Cardiac muscle cell (in vitro differentiated cells and primary cell): ENCODE measurements around the gene ABHD4. TPM values are rescaled to one million over a fixed set of nuclear protein-coding genes. Genes with fewer than 3 reads are reported as not detected.
A peak's percentile ranks its signal among the peaks of the same experiment; 100 is the strongest.

Experiments used
- DNase-seq, 2 donors: peaks; one replicate each; pipeline versions ENCODE4 v3.0.0 to v3.0.0-alpha.2; 2010 to 2017; ENCODE audit warnings: low read depth in 1 of 2, low spot score in 1 of 2
- H3K27ac ChIP-seq: fragments of 200-600 bp; sonication (generic); 2 replicates; pipeline ENCODE4 v1.5.1; 2016
- H3K27me3 ChIP-seq: fragments of 200-600 bp; sonication (generic); 2 replicates; pipeline ENCODE4 v1.6.0; 2016; ENCODE audit warnings: control low read depth
- H3K36me3 ChIP-seq: fragments of 200-600 bp; sonication (generic); 2 replicates; pipeline ENCODE4 v1.5.1; 2016; ENCODE audit warnings: control low read depth
- H3K4me1 ChIP-seq: fragments of 200-600 bp; sonication (generic); 2 replicates; pipeline ENCODE4 v1.8.1; 2017; ENCODE audit warnings: low read depth, mild to moderate bottlenecking, mixed run types
- H3K4me3 ChIP-seq: fragments of 200-600 bp; sonication (generic); 2 replicates; pipeline ENCODE4 v1.5.1; 2016; ENCODE audit warnings: mild to moderate bottlenecking
- H3K9me3 ChIP-seq: fragments of 200-600 bp; sonication (generic); 2 replicates; pipeline ENCODE4 v1.5.1; 2017; ENCODE audit warnings: low read depth, mild to moderate bottlenecking, control low read depth
- polyA plus RNA-seq: library from polyadenylated mRNA; unstranded; fragments of >200 nt; fragmentation: Nextera tagmentation; extraction: Ambion mirVana; gene quantifications from 2 replicates; pipeline ENCODE4 v1.2.1, GENCODE V29; 2016
- total RNA-seq: library from RNA; depleted of rRNA; stranded (reverse); fragments of >200 nt; gene quantifications from 2 replicates; pipeline ENCODE4 v1.2.3, GENCODE V29; 2016
- TF ChIP-seq, protein P1 (sequence below): IDR thresholded peaks from 2 replicates; pipeline ENCODE4 v1.5.1; 2012; ENCODE audit warnings: low read depth, mild to moderate bottlenecking, low read length

The ABHD4 gene
- total and polyA plus RNA-seq, 2 experiments from 2014 or later = 33.4 to 43.5 TPM

DNA sequence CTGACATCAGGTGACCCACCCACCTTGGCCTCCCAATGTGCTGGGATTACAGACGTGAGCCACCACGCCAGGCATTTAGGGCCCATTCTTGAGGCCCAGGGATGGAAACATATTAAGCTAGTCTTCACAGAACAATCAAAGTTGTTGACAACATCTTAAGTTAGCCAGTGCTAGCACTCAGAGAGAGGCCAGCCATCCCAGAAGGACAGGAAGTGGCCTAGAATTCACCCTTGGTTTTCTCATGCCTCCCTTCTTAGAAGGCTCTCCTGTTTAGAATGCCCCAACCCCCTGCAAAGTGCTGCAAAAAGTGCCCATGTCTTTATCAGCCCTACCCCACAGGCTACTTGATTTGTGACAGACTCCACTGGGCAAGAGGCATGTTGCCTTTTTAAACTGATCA, 58.1 kb downstream of the ABHD4 start:
- H3K27me3 ChIP-seq = no peaks in the 10 kb centered on the region
- H3K36me3 ChIP-seq = no peaks in the 10 kb centered on the region
- H3K27ac ChIP-seq = no peak overlapping the region
- H3K4me3 ChIP-seq = no peak overlapping the region
- no peaks in the 10 kb centered on the region for H3K4me1 ChIP-seq
- TF ChIP-seq, protein P1, sequence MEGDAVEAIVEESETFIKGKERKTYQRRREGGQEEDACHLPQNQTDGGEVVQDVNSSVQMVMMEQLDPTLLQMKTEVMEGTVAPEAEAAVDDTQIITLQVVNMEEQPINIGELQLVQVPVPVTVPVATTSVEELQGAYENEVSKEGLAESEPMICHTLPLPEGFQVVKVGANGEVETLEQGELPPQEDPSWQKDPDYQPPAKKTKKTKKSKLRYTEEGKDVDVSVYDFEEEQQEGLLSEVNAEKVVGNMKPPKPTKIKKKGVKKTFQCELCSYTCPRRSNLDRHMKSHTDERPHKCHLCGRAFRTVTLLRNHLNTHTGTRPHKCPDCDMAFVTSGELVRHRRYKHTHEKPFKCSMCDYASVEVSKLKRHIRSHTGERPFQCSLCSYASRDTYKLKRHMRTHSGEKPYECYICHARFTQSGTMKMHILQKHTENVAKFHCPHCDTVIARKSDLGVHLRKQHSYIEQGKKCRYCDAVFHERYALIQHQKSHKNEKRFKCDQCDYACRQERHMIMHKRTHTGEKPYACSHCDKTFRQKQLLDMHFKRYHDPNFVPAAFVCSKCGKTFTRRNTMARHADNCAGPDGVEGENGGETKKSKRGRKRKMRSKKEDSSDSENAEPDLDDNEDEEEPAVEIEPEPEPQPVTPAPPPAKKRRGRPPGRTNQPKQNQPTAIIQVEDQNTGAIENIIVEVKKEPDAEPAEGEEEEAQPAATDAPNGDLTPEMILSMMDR = no peak
- DNase-seq = peak in 1 of 2 donors; percentile 60
- no peaks in the 10 kb centered on the region for H3K9me3 ChIP-seq

DNA sequence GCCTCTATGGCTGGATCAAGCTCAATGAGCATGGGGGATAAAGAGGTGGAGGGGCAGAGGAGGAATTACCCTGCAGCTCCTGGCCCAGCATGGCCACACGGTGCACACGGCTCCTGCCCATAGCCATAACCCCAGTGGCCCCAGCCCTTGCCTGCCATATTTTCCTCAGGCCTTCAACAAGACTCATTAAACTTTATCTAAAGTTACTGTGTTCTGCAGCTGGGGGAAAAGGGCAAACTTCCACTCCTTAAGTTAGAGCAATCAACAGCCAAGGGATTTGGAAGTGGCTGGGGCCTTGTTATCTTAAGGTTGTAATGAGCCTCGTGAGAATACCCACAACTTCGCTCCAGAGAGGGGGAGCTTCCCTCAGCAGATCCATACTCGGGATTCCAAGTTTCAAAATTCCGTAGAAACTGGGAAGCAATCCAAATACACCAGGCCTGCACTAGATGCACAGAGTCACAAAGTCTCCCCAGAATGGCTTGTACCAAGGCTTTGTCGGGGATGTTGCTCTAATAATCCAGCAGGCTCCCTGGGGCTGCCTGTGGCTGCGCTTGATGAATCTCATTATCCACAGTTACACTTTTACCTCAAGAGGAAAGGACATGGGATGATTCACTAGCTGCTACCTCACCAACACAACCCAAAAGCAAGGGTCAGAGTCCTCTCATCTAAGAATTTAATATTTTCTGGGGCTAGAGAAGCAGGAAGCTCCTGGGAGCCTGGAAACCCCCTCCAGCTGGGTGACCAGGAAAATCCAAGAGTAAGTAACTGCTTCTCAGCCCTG, 59.0 kb downstream of the ABHD4 start:
- Histone ChIP-seq H3K4me1 (no peaks in the 10 kb centered on the region), H3K9me3 (no peaks in the 10 kb centered on the region), H3K4me3 (no peak overlapping the region), H3K27me3 (no peaks in the 10 kb centered on the region), H3K36me3 (no peaks in the 10 kb centered on the region), H3K27ac (no peak overlapping the region)
- TF ChIP-seq, protein P1 = no peak
- DNase-seq = peak in 1 of 2 donors; percentile 93

DNA sequence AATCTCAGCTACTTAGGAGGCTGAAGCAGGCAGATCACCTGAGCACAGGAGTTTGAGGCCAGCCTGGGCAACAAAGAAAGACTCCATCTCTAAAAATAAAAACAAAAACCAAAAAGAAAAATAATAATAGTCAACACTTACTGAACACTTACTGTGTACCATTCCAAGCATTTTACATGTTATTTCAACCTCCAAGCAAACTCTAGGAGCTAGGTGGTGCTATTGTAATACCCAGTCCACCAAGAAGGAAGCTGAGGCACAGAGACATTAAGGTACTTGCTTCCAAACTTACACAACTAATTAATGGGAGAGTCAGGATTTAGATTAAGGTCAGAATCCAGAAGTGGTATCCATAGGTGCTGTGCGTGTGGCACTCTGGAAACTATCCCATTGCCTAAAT, 59.8 kb downstream of the ABHD4 start:
- TF ChIP-seq, protein P1 = peak; percentile 63
- H3K27me3 ChIP-seq = no peaks in the 10 kb centered on the region
- H3K27ac ChIP-seq = no peak overlapping the region
- no peaks in the 10 kb centered on the region for H3K36me3 ChIP-seq
- H3K4me1 ChIP-seq = no peaks in the 10 kb centered on the region
- H3K9me3 ChIP-seq = no peaks in the 10 kb centered on the region
- no peak overlapping the region for H3K4me3 ChIP-seq
- DNase-seq = peak in 1 of 2 donors; percentile 75

DNA sequence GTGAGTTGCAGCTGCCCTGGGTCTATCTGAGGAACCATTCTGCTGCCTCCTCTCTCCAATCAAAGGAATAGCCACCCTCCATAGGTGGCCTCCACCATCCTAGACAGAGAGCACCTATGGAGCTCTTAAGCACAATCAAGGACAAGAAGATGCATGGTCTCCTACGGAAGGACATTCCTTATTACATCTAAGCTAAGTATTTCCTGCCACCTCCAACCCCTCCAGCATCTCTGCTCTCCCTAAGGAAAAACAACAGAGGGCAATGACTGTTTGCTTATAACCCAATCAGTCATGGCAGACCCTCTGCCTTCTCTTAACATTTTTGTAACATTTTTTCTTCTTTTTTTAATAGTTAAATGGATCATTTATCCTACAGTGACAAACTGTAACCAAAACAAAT, 60.8 kb downstream of the ABHD4 start:
- H3K36me3 ChIP-seq = no peaks in the 10 kb centered on the region
- H3K27ac ChIP-seq = no peak overlapping the region
- TF ChIP-seq, protein P1 = no peak
- DNase-seq = no peak
- H3K4me1 ChIP-seq = no peaks in the 10 kb centered on the region
- no peaks in the 10 kb centered on the region for H3K27me3 ChIP-seq
- no peak overlapping the region for H3K4me3 ChIP-seq
- no peaks in the 10 kb centered on the region for H3K9me3 ChIP-seq

DNA sequence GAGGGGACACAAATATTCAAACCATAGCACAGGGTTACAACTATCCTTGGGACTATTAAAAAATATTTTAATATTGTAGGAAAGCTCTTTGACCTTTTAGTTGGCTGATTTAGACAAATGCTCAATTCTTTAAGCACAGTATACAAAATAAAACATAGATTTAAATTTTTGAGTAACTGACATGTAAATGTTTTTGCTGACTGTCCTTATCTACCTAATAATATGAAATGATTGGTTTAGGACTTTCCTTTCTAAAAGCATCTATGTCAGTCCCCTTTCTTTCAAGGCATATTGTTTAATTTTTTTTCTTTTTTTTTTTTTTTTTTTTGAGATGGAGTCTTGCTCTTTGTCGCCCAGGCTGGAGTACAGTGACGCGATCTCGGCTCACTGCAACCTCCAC, 62.6 kb downstream of the ABHD4 start:
- Histone ChIP-seq H3K27ac (no peak overlapping the region), H3K9me3 (no peaks in the 10 kb centered on the region), H3K27me3 (no peaks in the 10 kb centered on the region), H3K36me3 (no peaks in the 10 kb centered on the region), H3K4me1 (no peaks in the 10 kb centered on the region), H3K4me3 (no peak overlapping the region)
- DNase-seq = no peak
- TF ChIP-seq, protein P1 = no peak

Other genes with a start within 250 kb of the ABHD4 start
- gene DAD1, start 9.1 kb upstream of the ABHD4 start, total RNA-seq = 103 and 188 TPM in 2 replicates
- 329 and 444 TPM in 2 replicates for gene DAD1, start 9.1 kb upstream of the ABHD4 start, polyA plus RNA-seq
- gene OR6J1, start 46.1 kb downstream of the ABHD4 start, total RNA-seq = not detected in 2 replicates
- gene OR6J1, start 46.1 kb downstream of the ABHD4 start, polyA plus RNA-seq = not detected in 2 replicates
- gene OXA1L, start 168.4 kb downstream of the ABHD4 start, total RNA-seq = 137 and 160 TPM in 2 replicates
- gene OXA1L, start 168.4 kb downstream of the ABHD4 start, polyA plus RNA-seq = 53.4 and 71.5 TPM in 2 replicates
- 1.3 and 2.3 TPM in 2 replicates for gene SLC7A7, start 217.1 kb downstream of the ABHD4 start, total RNA-seq
- gene SLC7A7, start 217.1 kb downstream of the ABHD4 start, polyA plus RNA-seq = 1.4 and 1.9 TPM in 2 replicates
- gene MRPL52, start 231.6 kb downstream of the ABHD4 start, total RNA-seq = 58.0 and 97.9 TPM in 2 replicates
- 246 and 259 TPM in 2 replicates for gene MRPL52, start 231.6 kb downstream of the ABHD4 start, polyA plus RNA-seq
- 24.6 and 48.1 TPM in 2 replicates for gene MMP14, start 238.3 kb downstream of the ABHD4 start, total RNA-seq
- gene MMP14, start 238.3 kb downstream of the ABHD4 start, polyA plus RNA-seq = 1.8 and 6.3 TPM in 2 replicates